ENCODE data around the gene PRKAR1A.
A peak's percentile ranks its signal among the peaks of the same experiment; 100 is the strongest.

The PRKAR1A gene

DNA sequence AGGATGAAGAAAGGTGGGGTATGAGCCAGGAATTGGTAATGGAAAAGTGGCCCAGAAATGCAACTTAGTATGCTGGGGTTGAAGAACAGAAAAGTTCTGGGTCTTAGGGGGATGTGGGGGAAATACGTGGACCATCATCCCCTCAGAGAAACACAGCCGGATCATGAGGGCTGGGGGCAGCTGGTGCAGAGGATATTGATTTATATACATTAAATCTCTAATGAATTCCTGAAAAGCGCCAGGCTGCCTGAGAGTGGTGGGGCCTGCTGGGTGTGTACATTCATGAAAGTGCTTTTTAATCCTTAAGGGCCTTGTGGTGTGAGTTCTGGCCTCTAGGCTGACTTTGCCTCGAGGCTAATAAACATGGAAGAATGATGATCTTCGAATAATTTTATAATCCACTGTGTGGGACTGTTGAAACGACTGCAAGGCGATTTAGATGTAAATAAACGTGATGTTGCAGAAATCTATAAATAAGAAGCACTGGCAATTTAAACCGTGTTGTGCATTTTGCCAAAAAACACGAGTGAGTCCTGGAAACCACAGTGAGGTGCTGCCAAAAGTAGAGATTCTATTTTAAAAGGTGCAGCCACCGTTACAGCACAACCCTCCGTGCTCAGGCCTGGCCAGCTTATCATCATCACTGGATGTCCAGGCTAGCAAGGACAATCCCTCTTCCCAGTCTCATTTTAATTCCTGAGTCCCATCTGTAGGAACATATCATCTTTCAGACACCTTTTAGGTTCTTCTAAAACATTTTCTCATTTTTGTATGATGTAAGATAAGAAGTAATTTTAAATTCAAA is 32.1 kb downstream of the PRKAR1A start:
- no peak for DNase-seq

DNA sequence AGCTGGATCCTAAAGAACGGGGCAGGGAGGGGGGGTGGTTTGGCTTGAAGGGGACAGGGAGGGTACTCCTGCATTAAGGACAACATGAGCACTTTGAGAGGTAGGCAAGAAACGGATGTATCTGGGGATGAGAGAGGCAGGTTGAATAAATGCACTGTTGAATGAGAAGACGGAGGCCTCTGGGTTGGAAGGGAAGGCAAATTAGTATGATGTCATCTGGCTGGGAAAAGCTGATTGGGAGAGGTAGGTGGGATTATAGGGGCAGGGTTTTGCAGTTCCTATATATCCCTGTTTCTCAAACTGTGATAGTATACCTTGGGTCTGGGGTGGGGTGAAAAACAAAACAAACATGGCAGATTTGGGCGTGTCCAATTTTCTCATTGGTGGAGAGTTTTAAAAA is 44.3 kb downstream of the PRKAR1A start:
- DNase-seq: no peak

DNA sequence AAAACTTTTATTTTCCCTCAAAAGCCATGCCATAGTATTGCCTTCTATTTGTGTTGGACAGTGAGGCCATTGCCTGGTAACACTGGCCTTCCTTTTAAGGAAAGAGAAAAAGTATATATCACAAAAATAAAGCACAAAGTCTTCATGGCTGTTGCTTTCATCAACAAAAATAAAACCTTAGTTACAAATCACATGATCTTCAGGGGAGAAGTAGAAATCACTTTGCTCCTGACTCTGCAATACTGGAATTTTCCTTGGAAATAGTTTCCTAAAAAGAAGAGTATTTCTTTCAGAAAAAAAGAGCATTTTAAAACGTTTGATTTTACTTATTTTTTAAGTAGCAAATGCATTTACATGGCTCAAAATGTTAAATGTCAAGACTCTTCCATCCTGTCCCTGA is 47.1 kb downstream of the PRKAR1A start:
- DNase-seq: no peak

DNA sequence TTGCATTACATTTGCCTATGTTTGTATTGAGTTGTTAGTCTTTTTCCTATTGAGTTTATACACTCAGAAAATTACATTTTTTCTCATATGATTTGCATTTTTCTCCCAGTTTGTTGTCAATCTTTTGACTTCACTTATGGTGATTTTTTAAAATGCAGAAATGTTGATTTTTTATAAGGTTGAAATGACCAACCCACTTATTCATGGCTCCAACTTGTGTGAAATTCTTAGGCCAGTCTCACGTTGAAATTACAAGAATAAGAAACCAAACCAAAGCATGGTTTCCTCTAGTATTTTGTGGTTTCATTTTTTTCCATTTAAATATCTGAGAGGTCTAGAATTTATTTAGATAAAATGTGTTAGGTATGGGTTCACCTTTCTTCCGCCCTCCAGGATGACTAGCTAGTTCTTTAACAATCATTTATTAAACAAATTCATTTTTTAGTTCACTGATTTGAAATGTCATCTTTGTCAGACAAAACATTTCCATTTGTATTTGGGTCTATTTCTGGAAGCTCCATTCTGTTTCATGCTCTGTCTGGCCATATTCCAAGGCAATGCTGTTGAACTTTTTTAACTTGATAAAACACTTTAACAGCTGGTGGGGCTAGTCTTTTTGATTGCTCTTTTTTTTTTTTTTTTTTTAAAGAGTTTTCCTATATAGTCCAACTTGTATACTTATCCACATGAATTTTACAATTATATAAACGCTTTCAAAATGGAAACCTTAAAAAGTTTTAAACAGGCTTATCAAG is 48.9 kb downstream of the PRKAR1A start:
- no peak for DNase-seq

- DNase-seq: no peak
Observed at GRCh38 chr17:68562736-68563135, 50.5 kb downstream of the PRKAR1A start.

GRCh38 chr17:68564415-68565111 is 52.3 kb downstream of the PRKAR1A start:
- no peak for DNase-seq

DNA sequence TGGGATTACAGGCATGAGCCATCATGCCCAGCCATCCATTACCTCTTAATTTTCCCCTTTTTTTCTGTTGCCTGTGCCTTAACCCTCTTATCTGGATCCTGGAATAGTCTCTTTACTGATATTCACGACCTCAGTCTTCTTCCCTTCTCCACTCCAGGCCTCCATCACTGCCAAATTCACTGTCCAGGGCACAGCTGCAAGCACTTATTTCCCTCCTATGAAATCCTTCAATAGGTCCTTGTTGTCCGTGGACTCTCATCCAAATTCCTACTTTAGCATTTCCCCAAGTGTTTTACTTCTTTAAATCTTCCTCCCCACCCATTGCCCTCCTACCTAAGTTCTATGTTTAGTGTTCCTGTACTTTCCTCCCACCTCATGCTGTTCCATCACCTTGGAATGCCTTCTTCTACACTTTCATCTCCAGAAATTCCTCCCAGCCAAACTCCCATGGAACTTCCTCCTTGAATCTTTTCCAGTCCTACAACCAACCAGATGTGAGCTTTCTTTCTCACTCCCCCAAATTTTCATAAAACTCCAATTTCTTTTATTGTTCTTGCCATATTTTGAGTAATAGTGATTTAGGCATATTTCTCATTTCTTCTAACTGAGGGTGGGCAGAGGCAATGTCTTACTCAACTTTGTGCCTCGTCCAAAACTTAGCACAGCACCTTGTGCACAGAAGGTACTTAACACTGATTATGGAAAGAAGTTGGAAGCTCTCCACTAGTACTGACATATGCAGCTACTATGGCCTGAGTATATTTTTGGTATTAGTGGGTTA is 53.6 kb downstream of the PRKAR1A start:
- DNase-seq: no peak

GRCh38 chr17:68566442-68566738 is 54.2 kb downstream of the PRKAR1A start:
- no peak for DNase-seq

DNA sequence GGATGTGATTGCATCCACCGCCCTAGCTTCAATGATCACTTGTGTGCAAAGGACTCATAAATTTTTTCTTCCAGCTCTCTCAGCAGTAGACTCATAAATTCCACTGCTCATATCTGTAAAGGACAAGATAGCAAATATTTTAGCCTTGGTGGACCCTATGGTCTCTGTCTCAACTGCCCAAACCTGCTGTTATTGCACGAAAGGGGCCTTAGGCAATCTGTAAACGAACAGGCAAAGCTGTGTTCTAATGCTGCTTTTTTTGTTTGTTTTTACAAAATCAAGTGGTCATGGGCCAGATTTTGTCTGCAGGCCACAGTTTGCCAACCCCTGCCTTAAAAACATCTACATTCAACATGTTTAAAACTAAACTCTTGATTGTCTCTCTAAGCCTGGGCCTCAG is 54.8 kb downstream of the PRKAR1A start:
- DNase-seq: no peak

DNA sequence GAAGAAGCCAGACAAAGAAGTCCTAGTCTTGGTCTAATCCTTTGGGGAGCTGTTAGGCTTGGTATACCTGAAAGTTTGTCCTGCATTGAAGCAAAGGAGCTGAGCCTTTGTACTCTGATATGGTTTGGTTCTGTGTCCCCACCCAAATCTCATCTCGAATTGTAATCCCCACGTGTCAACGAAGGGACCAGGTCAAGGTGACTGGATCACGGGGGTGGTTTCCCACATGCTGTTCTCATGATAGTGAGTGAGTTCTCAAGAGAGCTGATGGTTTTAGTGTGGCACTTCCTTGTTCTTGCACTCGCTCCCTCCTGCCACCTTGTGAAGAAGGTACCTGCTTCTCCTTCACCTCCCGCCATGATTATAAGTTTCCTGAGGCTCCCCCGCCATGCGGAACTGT is 55.4 kb downstream of the PRKAR1A start:
- no peak for DNase-seq

DNA sequence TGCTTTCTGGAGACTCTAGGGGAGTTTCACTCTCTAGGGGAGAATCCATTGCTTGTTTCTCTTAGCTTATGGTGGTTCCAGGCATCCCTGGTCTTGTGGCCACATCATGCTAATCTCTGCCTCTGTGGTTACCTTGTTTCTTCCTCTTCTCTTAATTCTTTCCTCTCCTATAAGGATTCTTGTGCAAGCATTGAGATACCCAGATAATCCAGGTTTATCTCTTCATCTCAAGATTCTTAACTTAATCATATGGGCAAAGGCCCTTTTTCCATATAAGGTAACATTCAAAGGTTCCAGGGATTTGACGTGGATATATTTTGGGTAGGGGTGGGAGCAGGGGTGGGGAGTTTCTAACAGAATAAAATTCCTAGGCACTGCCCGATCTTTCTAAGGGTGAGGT is 56.4 kb downstream of the PRKAR1A start:
- DNase-seq: no peak

- no peak for DNase-seq
Observed at GRCh38 chr17:68569346-68569745, 57.1 kb downstream of the PRKAR1A start.

DNA sequence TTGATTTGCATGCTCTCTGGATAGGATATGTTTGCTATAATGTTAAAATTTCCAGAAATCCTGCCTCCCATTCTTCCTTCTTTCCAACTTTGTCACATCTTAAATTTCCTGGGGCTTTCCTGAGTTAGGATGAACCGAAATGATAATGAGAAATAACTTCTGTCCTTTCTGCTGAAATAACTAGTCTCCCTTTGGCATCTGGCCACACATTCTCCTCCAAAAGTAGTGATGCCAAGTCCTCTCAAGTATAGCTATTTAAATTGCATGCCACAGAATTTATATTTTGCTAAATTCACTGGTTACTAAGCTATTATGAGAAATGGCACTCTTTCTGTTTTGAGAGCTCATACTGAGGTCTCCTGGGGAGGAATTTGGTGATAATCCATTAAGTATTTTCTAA is 58.3 kb downstream of the PRKAR1A start:
- no peak for DNase-seq

DNA sequence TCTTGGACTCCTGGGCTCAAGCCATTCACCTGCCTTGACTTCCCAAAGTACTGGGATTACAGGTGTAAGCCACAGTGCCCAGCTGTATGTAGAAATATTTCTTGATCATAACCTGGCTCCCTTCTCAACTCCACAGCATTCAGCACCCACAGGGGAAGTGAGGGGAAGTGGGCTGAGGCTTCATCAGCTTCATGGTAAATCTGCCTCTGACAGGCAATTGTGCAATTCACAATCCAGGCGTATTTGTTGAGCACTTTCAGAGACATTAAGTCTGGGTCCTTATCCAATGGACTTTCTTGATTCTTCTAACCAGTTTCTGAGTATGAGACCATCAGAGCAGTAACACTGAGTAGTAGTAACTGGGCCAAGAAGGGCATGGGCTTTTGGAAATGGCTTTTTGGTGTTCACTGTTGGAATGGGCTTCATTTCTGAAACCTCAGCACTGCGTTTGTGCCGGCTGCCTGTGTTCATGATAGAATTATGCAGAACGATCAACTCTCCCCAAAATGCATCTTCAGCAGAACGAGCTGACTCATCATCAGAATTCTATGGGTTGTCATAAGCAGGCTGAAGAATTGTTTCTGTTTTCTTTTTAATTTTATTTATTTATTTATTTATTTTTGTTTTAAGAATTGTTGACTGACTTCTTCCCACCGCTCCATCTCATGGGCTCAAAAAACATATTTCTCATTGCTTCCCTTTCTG is 60.1 kb downstream of the PRKAR1A start:
- no peak for DNase-seq

DNA sequence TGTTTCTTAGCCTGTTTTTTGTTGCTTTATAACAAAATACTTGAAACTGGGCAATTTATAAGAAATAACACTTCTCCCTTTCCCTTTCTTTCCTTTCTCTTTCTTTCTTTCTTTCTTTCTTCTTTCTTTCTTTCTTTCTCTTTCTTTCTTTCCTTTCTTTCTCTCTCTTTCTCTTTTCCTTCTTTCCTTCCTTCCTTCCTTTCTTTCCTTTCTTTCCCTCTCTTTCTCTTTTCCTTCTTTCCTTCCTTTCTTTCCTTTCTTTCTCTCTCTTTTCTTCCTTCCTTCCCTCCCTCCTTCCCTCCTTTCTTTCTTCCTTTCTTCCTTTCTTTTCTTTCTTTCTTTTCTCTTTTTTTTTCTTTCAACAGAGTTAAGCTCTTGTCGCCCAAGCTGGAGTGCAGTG is 61.1 kb downstream of the PRKAR1A start:
- DNase-seq: no peak

- no peak for DNase-seq
Observed at GRCh38 chr17:68576137-68576536, 63.9 kb downstream of the PRKAR1A start.

GRCh38 chr17:68576811-68577496 is 64.7 kb downstream of the PRKAR1A start:
- DNase-seq: peak; percentile 29

GRCh38 chr17:68577497-68577821 is 65.2 kb downstream of the PRKAR1A start:
- DNase-seq: no peak

DNA sequence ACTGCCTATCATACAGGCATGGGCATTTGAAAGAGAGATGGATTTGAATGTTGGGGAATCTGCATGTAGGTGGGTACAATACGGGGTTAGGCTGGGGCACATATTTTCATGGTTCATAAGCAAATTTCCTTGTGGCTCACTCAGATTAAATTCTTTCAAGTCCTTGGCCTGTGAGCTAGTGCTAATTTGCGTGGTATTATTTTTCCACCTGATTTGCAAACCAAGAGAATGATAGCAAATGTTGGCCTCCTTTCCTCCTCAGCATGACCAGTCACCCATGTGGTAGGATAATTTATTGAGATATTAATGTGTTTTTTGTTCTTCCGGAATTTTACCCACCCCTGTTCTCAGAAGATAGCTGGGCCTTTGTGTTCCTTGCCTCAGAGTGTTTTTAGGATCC is 66.0 kb downstream of the PRKAR1A start:
- DNase-seq: no peak

DNA sequence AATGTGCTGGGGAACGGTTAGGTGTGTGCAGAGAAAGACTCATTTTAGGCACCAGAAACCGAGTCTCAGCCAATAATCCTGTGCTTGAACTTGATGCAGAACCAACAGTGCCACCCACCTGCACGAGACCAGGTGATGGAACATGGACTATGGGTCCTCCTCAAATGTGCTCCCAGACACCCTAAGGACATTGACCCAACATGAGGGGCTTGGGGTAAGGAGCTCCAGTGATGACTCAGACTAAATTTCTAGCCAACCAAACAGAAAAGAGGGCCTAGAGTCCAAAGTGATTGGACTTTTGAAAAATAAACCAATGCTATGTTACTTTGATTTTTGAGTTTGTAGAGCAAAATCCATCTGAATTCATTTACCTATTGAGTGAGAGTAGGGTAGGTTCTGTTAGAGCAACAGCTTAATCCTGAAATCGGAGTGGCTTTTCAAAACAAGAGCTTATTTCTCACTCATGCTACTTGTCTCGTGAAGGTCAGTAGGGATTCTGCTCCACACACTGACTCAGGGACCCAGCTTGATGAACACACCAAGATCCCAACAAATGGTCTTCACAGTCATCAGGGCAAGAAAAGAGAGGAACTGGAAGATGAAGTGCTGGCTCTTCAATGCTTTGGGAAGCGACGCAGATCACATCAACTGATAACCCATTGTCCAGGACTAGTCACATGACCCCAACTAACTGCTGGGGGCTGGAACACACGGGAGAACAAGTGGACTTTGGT is 67.1 kb downstream of the PRKAR1A start:
- DNase-seq: no peak

- no peak for DNase-seq
Observed at GRCh38 chr17:68580236-68580770, 68.1 kb downstream of the PRKAR1A start.
